ENCODE data around the gene MRPL58. TPM values are rescaled to one million over a fixed set of nuclear protein-coding genes. Genes with fewer than 3 reads are reported as not detected.

Gene MRPL58
- total RNA-seq, 1 experiment from 2014 or later, result 41.9 TPM

GRCh38 chr17:74981979-74982662 is 30.3 kb upstream of the MRPL58 start (continued):
- TF ChIP-seq ATF2 (CRISPR knock-in tag; IDR thresholded peaks at IDR 0.05; ENCODE audit: borderline replicate concordance, low read depth) (no peak), JAZF1 (CRISPR knock-in tag; IDR thresholded peaks at IDR 0.05) (no peak), ZBTB21 (CRISPR knock-in tag; IDR thresholded peaks at IDR 0.05; ENCODE audit: borderline replicate concordance) (peak; percentile 94), ATF3 (CRISPR knock-in tag; conservative IDR thresholded peaks at IDR 0.05) (no peak), STAT6 (CRISPR knock-in tag; conservative IDR thresholded peaks at IDR 0.05; ENCODE audit: low read depth) (no peak), IRF1 (CRISPR knock-in tag; IDR thresholded peaks at IDR 0.05) (0 out of 2 replicates have a peak, but pooled peaks have one; percentile 35), ZNF532 (CRISPR knock-in tag; IDR thresholded peaks at IDR 0.05; ENCODE audit: borderline replicate concordance) (no peak), MLX (CRISPR knock-in tag; IDR thresholded peaks at IDR 0.05) (no peak), MXD4 (CRISPR knock-in tag; IDR thresholded peaks at IDR 0.05; ENCODE audit: borderline replicate concordance) (no peak), E2F1 (CRISPR knock-in tag; IDR thresholded peaks at IDR 0.05) (no peak; the same call in 1 of the 2 replicates), MAX (CRISPR knock-in tag; IDR thresholded peaks at IDR 0.05) (peak; percentile 94), NR3C1 (CRISPR knock-in tag; conservative IDR thresholded peaks at IDR 0.05; ENCODE audit: low read depth) (peak; percentile 81; the same call in 1 of the 2 replicates), FOXP1 (CRISPR knock-in tag; IDR thresholded peaks at IDR 0.05; ENCODE audit: borderline replicate concordance) (peak; percentile 90; the same call in 1 of the 2 replicates), ETV6 (CRISPR knock-in tag; IDR thresholded peaks at IDR 0.05) (0 out of 2 replicates have a peak, but pooled peaks have one; percentile 69), E2F4 (CRISPR knock-in tag; IDR thresholded peaks at IDR 0.05; ENCODE audit: borderline replicate concordance, low read depth) (peak; percentile 34; the same call in 1 of the 2 replicates), RELA (CRISPR knock-in tag; IDR thresholded peaks at IDR 0.05; ENCODE audit: borderline replicate concordance) (no peak), FOXK1 (CRISPR knock-in tag; IDR thresholded peaks at IDR 0.05) (0 out of 2 replicates have a peak, but pooled peaks have one; percentile 57), ZNF396 (CRISPR knock-in tag; IDR thresholded peaks at IDR 0.05; ENCODE audit: borderline replicate concordance) (no peak), CBFB (CRISPR knock-in tag; IDR thresholded peaks at IDR 0.05; ENCODE audit: low read depth) (0 out of 2 replicates have a peak, but pooled peaks have one; percentile 84), PRRX2 (CRISPR knock-in tag; IDR thresholded peaks at IDR 0.05) (no peak), ZNF138 (CRISPR knock-in tag; conservative IDR thresholded peaks at IDR 0.05) (no peak; the same call in 1 of the 2 replicates), ZNF219 (CRISPR knock-in tag; IDR thresholded peaks at IDR 0.05; ENCODE audit: borderline replicate concordance) (peak; percentile 64; the same call in 1 of the 2 replicates)

All from WTC11 (cell line).